Measurements from ENCODE around the gene WDR46. TPM values are rescaled to one million over a fixed set of nuclear protein-coding genes. Genes with fewer than 3 reads are reported as not detected.

The WDR46 gene
- total and polyA plus RNA-seq, 2 of the 13 experiments (the other 11 are each of a cell fraction or from before 2014, with no cell fraction given), result 47.4 to 105 TPM

DNA sequence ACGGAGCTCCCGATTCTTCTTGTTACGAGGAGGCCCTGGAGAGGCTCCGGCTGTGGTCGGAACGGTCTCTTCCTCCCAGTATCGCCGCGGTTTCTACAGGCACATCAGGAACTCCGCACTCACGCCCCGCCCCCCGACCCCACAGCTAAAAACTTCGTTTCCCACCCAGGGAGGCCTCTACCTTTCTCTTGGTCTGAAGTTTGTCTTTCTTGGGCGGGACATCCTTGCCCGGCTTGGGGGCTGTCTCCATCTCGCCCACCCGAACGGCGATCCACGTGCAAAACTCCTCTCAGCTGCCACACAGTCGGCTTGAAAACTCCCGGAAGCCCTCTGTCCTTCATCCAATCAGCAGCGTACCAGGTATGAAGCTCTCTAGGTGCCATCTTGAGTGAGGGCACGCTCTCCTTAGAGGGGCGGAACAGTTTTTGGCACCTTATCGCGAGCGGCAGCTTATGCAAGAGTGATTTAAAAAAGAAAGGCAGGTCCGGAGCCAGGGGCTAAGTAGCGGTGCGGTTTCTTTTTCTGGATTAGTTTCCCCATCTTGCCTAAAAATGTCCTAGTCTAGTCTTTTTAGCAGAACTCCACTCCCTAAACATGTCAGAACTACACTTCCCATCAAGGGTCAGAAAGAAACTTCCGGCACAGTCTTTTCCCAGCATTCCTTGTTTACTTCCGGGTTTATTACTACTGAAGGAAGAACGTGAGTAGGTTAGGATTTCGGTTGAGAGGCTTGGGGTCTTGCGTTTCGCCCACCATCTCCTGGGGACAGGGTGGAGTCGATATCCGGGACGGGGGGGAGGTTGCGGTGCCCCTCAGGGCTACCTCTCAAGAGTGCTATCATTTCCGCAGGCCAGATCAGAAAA is at the start of gene WDR46, which contains the start of gene PFDN6 (continued):
- TF ChIP-seq, protein P1, sequence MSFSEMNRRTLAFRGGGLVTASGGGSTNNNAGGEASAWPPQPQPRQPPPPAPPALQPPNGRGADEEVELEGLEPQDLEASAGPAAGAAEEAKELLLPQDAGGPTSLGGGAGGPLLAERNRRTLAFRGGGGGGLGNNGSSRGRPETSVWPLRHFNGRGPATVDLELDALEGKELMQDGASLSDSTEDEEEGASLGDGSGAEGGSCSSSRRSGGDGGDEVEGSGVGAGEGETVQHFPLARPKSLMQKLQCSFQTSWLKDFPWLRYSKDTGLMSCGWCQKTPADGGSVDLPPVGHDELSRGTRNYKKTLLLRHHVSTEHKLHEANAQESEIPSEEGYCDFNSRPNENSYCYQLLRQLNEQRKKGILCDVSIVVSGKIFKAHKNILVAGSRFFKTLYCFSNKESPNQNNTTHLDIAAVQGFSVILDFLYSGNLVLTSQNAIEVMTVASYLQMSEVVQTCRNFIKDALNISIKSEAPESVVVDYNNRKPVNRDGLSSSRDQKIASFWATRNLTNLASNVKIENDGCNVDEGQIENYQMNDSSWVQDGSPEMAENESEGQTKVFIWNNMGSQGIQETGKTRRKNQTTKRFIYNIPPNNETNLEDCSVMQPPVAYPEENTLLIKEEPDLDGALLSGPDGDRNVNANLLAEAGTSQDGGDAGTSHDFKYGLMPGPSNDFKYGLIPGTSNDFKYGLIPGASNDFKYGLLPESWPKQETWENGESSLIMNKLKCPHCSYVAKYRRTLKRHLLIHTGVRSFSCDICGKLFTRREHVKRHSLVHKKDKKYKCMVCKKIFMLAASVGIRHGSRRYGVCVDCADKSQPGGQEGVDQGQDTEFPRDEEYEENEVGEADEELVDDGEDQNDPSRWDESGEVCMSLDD (CRISPR knock-in tag; IDR thresholded peaks at IDR 0.05; ENCODE audit: borderline replicate concordance), result no peak
- TF ChIP-seq, protein P2, sequence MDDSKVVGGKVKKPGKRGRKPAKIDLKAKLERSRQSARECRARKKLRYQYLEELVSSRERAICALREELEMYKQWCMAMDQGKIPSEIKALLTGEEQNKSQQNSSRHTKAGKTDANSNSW (CRISPR knock-in tag; IDR thresholded peaks at IDR 0.05; ENCODE audit: borderline replicate concordance), result peak; percentile 5; the same call in 1 of the 2 replicates
- TF ChIP-seq CAMTA2 (CRISPR knock-in tag; IDR thresholded peaks at IDR 0.05; ENCODE audit: borderline replicate concordance) (no peak), KLF6 (CRISPR knock-in tag; IDR thresholded peaks at IDR 0.05) (0 out of 2 replicates have a peak, but pooled peaks have one; percentile 18), SMAD9 (CRISPR knock-in tag; IDR thresholded peaks at IDR 0.05) (no peak), ADNP (CRISPR knock-in tag; IDR thresholded peaks at IDR 0.05) (no peak), PHF20 (CRISPR knock-in tag; IDR thresholded peaks at IDR 0.05) (peak; percentile 95), KAT8 (CRISPR knock-in tag; IDR thresholded peaks at IDR 0.05) (peak; percentile 97), HDAC2 (CRISPR knock-in tag; IDR thresholded peaks at IDR 0.05) (no peak; the same call in none of the 2 replicates), MEF2D (CRISPR knock-in tag; IDR thresholded peaks at IDR 0.05) (no peak), KDM5A (IDR thresholded peaks at IDR 0.05; ENCODE audit: borderline replicate concordance, low read length) (peak; percentile 98), ZNF451 (CRISPR knock-in tag; IDR thresholded peaks at IDR 0.05) (no peak), TARDBP (CRISPR knock-in tag; IDR thresholded peaks at IDR 0.05) (no peak; the same call in 1 of the 2 replicates)
- TF ChIP-seq, protein P3, sequence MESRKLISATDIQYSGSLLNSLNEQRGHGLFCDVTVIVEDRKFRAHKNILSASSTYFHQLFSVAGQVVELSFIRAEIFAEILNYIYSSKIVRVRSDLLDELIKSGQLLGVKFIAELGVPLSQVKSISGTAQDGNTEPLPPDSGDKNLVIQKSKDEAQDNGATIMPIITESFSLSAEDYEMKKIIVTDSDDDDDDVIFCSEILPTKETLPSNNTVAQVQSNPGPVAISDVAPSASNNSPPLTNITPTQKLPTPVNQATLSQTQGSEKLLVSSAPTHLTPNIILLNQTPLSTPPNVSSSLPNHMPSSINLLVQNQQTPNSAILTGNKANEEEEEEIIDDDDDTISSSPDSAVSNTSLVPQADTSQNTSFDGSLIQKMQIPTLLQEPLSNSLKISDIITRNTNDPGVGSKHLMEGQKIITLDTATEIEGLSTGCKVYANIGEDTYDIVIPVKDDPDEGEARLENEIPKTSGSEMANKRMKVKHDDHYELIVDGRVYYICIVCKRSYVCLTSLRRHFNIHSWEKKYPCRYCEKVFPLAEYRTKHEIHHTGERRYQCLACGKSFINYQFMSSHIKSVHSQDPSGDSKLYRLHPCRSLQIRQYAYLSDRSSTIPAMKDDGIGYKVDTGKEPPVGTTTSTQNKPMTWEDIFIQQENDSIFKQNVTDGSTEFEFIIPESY (CRISPR knock-in tag; IDR thresholded peaks at IDR 0.05), result no peak
- TF ChIP-seq, protein P4, sequence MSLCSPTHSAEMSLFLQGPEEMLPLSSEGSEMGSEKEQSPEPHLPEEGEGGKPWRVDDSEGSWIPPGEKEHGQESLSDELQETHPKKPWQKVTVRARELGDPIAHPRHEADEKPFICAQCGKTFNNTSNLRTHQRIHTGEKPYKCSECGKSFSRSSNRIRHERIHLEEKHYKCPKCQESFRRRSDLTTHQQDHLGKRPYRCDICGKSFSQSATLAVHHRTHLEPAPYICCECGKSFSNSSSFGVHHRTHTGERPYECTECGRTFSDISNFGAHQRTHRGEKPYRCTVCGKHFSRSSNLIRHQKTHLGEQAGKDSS (CRISPR knock-in tag; IDR thresholded peaks at IDR 0.05; ENCODE audit: borderline replicate concordance, low read depth), result peak; percentile 66; the same call in 1 of the 2 replicates
- TF ChIP-seq, protein P5, sequence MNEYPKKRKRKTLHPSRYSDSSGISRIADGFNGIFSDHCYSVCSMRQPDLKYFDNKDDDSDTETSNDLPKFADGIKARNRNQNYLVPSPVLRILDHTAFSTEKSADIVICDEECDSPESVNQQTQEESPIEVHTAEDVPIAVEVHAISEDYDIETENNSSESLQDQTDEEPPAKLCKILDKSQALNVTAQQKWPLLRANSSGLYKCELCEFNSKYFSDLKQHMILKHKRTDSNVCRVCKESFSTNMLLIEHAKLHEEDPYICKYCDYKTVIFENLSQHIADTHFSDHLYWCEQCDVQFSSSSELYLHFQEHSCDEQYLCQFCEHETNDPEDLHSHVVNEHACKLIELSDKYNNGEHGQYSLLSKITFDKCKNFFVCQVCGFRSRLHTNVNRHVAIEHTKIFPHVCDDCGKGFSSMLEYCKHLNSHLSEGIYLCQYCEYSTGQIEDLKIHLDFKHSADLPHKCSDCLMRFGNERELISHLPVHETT (CRISPR knock-in tag; conservative IDR thresholded peaks at IDR 0.05), result no peak
- TF ChIP-seq, protein P6, sequence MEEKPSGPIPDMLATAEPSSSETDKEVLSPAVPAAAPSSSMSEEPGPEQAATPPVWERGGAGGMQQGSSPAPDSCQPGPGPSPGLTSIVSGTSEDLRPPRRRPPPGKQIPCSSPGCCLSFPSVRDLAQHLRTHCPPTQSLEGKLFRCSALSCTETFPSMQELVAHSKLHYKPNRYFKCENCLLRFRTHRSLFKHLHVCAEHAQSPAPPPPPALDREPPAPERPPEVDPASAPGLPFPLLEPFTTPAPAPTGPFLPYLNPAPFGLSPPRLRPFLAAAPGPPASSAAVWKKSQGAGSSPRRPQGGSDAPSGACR (CRISPR knock-in tag; IDR thresholded peaks at IDR 0.05), result peak; percentile 50
